ENCODE data around the gene DBF4.
"Not testable (repeated sequence)": the region's sequence is repeated elsewhere in the genome, so short reads cannot be mapped to it uniquely, and the experiment has no call there.

Gene DBF4

DNA sequence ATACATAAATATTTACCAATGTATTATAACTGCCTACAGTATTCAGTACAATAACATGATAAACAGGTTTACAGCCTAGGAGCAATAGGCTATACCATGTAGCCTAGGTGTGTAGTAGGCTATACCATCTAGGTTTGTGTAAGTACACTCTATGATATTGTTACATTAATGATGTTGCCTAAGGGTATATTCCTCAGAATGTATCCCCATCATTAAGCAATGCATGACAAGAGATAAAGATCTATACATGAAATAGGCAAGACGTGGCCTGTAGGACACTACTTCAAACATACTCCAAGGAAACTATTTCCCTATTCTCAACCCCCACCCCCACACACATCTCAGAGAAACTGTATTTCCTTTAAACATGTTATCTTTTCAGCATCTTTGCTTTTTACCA is 42.4 kb downstream of the DBF4 start:
- no peak for TF ChIP-seq CTCF (IDR thresholded peaks at IDR 0.05; ENCODE audit: extremely low read depth, insufficient read depth, missing control alignments)
- in situ Hi-C loops (cut with MboI; ENCODE audit: low pct_unique_long_range_greater_than_20kb, low sequenced_read_pairs, unreplicated experiment) = no loop called here
- DNase-seq (ENCODE audit: low spot score) = no peak

- in situ Hi-C loops (cut with MboI; ENCODE audit: low pct_unique_long_range_greater_than_20kb, low sequenced_read_pairs, unreplicated experiment) = no loop called here
- TF ChIP-seq CTCF (IDR thresholded peaks at IDR 0.05; ENCODE audit: extremely low read depth, insufficient read depth, missing control alignments) = no peak
Measured at GRCh38 chr7:87919875-87920274, 43.6 kb downstream of the DBF4 start.

DNA sequence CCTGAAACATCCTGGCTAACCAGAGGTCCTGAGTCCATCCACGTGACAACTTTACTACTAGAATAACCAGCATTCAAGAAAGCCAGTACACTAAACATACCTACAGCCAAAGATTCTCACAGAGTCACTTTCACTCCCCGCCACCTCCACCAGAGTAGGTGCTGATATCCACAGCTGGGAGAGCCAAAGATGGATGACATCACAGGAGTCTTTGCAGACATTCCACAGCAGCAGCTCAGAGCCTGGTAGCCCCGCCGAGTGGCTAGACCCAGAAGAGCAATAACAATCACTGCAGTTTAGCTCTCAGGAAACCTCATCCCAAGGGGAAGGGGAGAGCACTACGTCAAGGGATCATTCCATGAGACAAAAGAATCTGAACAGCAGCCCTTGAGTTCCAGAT is 44.3 kb downstream of the DBF4 start:
- in situ Hi-C loops (cut with MboI; ENCODE audit: low pct_unique_long_range_greater_than_20kb, low sequenced_read_pairs, unreplicated experiment) = no loop called here
- no peak for TF ChIP-seq CTCF (IDR thresholded peaks at IDR 0.05; ENCODE audit: extremely low read depth, insufficient read depth, missing control alignments)
- DNase-seq (ENCODE audit: low spot score) = no peak

More at GRCh38 chr7:87919875-87920274, 43.6 kb downstream of the DBF4 start:
- no peak for DNase-seq (ENCODE audit: low spot score)

GRCh38 chr7:87922759-87923395 is 46.6 kb downstream of the DBF4 start:
- DNase-seq (ENCODE audit: low spot score); in situ Hi-C loops (cut with MboI; ENCODE audit: low pct_unique_long_range_greater_than_20kb, low sequenced_read_pairs, unreplicated experiment): not testable (repeated sequence)

DNA sequence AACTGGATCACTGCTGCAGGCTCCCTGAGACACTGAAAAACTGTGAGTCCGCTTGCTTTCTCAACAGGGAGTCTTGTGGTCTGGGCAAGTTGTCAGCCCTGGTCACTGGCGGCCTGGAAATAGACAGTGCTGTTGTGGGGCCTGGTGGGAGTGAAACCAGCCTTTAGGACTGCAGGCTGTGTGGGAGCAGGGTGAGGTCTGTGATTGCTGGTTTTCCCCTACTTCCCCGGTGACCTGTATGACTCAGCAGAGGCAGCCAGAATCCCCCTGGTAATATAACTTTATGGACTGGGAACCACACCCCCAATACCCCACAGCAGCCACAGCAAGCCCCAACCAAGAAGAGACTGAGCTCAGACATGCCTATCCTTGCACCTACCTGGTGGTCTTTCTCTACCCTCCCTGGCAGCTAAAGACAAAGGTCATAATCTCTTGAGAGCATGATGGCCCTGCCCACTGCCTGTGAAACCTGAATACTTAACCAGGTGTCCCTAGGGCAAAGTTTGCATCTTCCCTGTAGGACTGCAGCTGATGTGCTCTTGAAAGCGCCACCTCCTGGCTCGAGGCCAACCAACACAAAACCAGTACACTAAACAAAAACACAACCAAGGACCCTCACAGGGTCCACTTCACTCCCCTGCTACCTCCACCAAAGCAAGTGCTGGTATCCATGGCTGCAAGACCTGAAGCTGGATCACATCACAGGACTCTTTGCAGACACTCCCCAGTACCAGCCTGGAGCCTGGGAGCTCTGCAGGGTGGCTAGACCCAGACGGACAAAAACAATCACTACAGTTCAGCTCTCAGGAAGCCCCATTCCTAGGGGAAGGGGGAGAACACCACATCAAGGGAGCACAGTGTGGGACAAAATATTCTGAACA is 50.5 kb downstream of the DBF4 start:
- peak; percentile 26 for DNase-seq (ENCODE audit: low spot score)
- peak; percentile 49 for TF ChIP-seq CTCF (IDR thresholded peaks at IDR 0.05; ENCODE audit: extremely low read depth, insufficient read depth, missing control alignments)
- in situ Hi-C loops (cut with MboI; ENCODE audit: low pct_unique_long_range_greater_than_20kb, low sequenced_read_pairs, unreplicated experiment) = no loop called here

DNA sequence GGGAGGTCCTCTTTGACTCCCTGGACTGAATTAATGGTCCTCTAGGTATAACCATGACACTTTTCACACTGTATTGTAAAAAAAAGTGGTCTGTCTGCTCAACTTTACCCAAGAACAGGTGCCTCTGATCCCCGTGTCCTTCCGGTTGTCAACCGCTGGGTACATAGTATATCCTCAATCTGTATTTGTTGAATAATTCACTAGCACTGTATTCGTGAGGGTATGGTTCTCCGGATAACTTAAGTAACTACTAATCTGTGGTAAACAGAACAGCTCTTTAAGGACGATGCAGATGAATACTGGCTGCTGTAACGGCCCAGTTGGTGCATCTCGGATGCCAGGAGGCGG is 57.3 kb downstream of the DBF4 start:
- in situ Hi-C loops (cut with MboI; ENCODE audit: low pct_unique_long_range_greater_than_20kb, low sequenced_read_pairs, unreplicated experiment) = no loop called here
- no peak for TF ChIP-seq CTCF (IDR thresholded peaks at IDR 0.05; ENCODE audit: extremely low read depth, insufficient read depth, missing control alignments)
- DNase-seq (ENCODE audit: low spot score) = peak; percentile 12

Measured in GM13977 (cell line).